Left hindlimb (tissue), 1 donor: Measurements from ENCODE around the gene TMEM178B.

Source experiments
- DNase-seq: peaks from one replicate; pipeline ENCODE4 v3.0.0-alpha.2; 2018

Gene TMEM178B

GRCh38 chr7:141495057-141495456, 421.2 kb downstream of the TMEM178B start:
- DNase-seq: no peak

GRCh38 chr7:141497391-141497790, 423.5 kb downstream of the TMEM178B start:
- no peak for DNase-seq

GRCh38 chr7:141500608-141501007, 426.7 kb downstream of the TMEM178B start:
- no peak for DNase-seq

- DNase-seq: no peak
Observed at GRCh38 chr7:141501451-141501850, 427.6 kb downstream of the TMEM178B start.

- DNase-seq: no peak
Observed at GRCh38 chr7:141511316-141511675, 437.4 kb downstream of the TMEM178B start.

GRCh38 chr7:141511676-141512396, 438.0 kb downstream of the TMEM178B start:
- DNase-seq: peak; percentile 29

- DNase-seq: no peak
Observed at GRCh38 chr7:141512597-141512996, 438.7 kb downstream of the TMEM178B start.

GRCh38 chr7:141513720-141514119, 439.9 kb downstream of the TMEM178B start:
- no peak for DNase-seq

GRCh38 chr7:141515941-141516340, 442.1 kb downstream of the TMEM178B start:
- DNase-seq: no peak

GRCh38 chr7:141519623-141520022, 445.8 kb downstream of the TMEM178B start:
- DNase-seq: no peak

- no peak for DNase-seq
Observed at GRCh38 chr7:141522657-141523342, 448.9 kb downstream of the TMEM178B start.

- DNase-seq: no peak
Observed at GRCh38 chr7:141525973-141526514, 452.2 kb downstream of the TMEM178B start.

GRCh38 chr7:141527076-141527475, 453.2 kb downstream of the TMEM178B start:
- no peak for DNase-seq

GRCh38 chr7:141528399-141528798, 454.5 kb downstream of the TMEM178B start:
- no peak for DNase-seq
